Kidney (tissue), 14 donors: ENCODE measurements around the gene TIGD7. TPM values are rescaled to one million over a fixed set of nuclear protein-coding genes. Genes with fewer than 3 reads are reported as not detected.

Source experiments
- DNase-seq, 5 donors: peaks; one replicate each; pipeline ENCODE4 v3.0.0-alpha.2; 2013 to 2020
- FAIRE-seq: peaks from 2 replicates; lab custom pipeline; 2012; peaks lifted over from hg19 to GRCh38; lab: Jason Lieb, UNC
- H3K27ac ChIP-seq, 2 donors: one replicate each; pipeline ENCODE4 v1.7.0; 2013; ENCODE audit warnings: low read depth in 2 of 2, low read length in 2 of 2, inconsistent platforms in 1 of 2
- H3K27me3 ChIP-seq: one replicate; pipeline ENCODE4 v1.7.1; 2013; ENCODE audit warnings: low read length, inconsistent platforms; ENCODE audit not compliant: control insufficient read depth, insufficient read depth
- H3K36me3 ChIP-seq, 3 donors: one replicate each; pipeline versions ENCODE4 v1.7.0 to v1.7.1; 2013; ENCODE audit warnings: low read length in 3 of 3, control low read depth in 1 of 3, inconsistent platforms in 1 of 3; ENCODE audit not compliant: insufficient read depth in 3 of 3, control insufficient read depth in 2 of 3
- H3K4me1 ChIP-seq, 3 donors: one replicate each; pipeline versions ENCODE4 v1.7.0 to v1.7.1; 2013; ENCODE audit warnings: low read length in 3 of 3, inconsistent platforms in 1 of 3, low read depth in 1 of 3; ENCODE audit not compliant: control insufficient read depth in 2 of 3, insufficient read depth in 2 of 3
- H3K4me3 ChIP-seq, 3 donors: one replicate each; pipeline versions ENCODE4 v1.7.0 to v1.8.1; 2013; ENCODE audit warnings: low read length in 3 of 3, control low read depth in 1 of 3, inconsistent platforms in 1 of 3
- H3K9ac ChIP-seq, 3 donors: one replicate each; pipeline versions ENCODE4 v1.7.0 to v1.7.1; 2013; ENCODE audit warnings: low read length in 3 of 3, control low read depth in 1 of 3, inconsistent platforms in 1 of 3
- H3K9me3 ChIP-seq, 3 donors: one replicate each; pipeline versions ENCODE4 v1.7.0 to v1.7.1; 2013; ENCODE audit warnings: low read length in 3 of 3, control low read depth in 1 of 3, inconsistent platforms in 1 of 3; ENCODE audit not compliant: control insufficient read depth in 2 of 3, insufficient read depth in 1 of 3
- intact Hi-C: fragments of 100-400 bp; cut with DNase I; formaldehyde crosslinking; loops from one replicate; pipeline ENCODE4 v1.11.1; 2022
- polyA plus RNA-seq: library from polyadenylated mRNA; stranded (reverse); fragments of 350-450 nt; fragmentation: Illumina TruSeq; extraction: RNeasy Lipid Tissue Mini Kit (QIAGEN cat#74804); gene quantifications from one replicate; pipeline ENCODE4 v1.2.3, GENCODE V29; 2014; ENCODE audit warnings: low read depth, low replicate concordance; ENCODE audit not compliant: insufficient read depth
- total RNA-seq: library from RNA; stranded (reverse); fragmentation: NEBNext Ultra II Directional; extraction: Animal tissue kit (Norgen Biotek cat#: 25700); gene quantifications from one replicate; pipeline ENCODE4 v1.2.1, GENCODE V29; 2021
- TF ChIP-seq, protein P1 (sequence below): IDR thresholded peaks from 3 replicates; pipeline ENCODE4 v1.5.1; 2012; ENCODE audit warnings: mild to moderate bottlenecking, moderate library complexity, borderline replicate concordance; ENCODE audit not compliant: insufficient read depth; ENCODE audit errors: extremely low read depth
- donor health status: control.
- donor health status: control.
- donor health status: control.
- donor health status: control.
- donor health status: control.
- donor health status: DM: yes; HTN: yes; CAD: no.
- donor health status: Normal renal cell carcinoma (clear cell type).

The TIGD7 gene
- total and polyA plus RNA-seq, 2 donors from 2014 or later: 4.2 to 7.5 TPM

DNA sequence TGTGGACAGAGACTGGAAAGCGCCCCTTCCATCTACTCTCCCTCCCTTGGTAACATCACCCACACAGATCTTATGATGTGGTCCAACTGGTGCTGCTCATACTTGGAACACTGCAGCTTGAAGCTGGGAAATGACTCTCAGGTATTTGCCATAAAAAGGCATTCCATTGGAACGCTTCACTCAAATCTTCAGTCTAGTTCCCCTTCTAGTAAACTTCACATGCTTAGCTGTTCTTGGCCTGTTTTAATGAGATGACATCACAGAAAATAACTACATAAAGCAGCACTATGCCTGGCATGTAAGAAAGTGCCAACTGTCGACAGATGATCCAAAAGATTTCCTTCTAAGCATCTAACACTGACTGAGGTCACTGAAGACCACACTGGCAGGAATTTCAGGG lies 12.6 kb downstream of the TIGD7 start:
- no peaks in the 10 kb centered on the region for H3K27me3 ChIP-seq
- peaks cover 13 to 74% (median 30%) of the 10 kb centered on the region in 3 donors for H3K9me3 ChIP-seq
- no peaks in the 10 kb centered on the region for H3K4me1 ChIP-seq
- no peak overlapping the region for H3K9ac ChIP-seq
- intact Hi-C loops: no loop called here
- FAIRE-seq (no peak), DNase-seq (no peak)
- peaks cover 24 to 45% (median 34%) of the 10 kb centered on the region in 3 donors for H3K36me3 ChIP-seq
- TF ChIP-seq, protein P1, sequence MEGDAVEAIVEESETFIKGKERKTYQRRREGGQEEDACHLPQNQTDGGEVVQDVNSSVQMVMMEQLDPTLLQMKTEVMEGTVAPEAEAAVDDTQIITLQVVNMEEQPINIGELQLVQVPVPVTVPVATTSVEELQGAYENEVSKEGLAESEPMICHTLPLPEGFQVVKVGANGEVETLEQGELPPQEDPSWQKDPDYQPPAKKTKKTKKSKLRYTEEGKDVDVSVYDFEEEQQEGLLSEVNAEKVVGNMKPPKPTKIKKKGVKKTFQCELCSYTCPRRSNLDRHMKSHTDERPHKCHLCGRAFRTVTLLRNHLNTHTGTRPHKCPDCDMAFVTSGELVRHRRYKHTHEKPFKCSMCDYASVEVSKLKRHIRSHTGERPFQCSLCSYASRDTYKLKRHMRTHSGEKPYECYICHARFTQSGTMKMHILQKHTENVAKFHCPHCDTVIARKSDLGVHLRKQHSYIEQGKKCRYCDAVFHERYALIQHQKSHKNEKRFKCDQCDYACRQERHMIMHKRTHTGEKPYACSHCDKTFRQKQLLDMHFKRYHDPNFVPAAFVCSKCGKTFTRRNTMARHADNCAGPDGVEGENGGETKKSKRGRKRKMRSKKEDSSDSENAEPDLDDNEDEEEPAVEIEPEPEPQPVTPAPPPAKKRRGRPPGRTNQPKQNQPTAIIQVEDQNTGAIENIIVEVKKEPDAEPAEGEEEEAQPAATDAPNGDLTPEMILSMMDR: no peak
- no peak overlapping the region for H3K27ac ChIP-seq
- H3K4me3 ChIP-seq: peak overlapping the region in 2 of 3 donors; percentile 7 to 17

DNA sequence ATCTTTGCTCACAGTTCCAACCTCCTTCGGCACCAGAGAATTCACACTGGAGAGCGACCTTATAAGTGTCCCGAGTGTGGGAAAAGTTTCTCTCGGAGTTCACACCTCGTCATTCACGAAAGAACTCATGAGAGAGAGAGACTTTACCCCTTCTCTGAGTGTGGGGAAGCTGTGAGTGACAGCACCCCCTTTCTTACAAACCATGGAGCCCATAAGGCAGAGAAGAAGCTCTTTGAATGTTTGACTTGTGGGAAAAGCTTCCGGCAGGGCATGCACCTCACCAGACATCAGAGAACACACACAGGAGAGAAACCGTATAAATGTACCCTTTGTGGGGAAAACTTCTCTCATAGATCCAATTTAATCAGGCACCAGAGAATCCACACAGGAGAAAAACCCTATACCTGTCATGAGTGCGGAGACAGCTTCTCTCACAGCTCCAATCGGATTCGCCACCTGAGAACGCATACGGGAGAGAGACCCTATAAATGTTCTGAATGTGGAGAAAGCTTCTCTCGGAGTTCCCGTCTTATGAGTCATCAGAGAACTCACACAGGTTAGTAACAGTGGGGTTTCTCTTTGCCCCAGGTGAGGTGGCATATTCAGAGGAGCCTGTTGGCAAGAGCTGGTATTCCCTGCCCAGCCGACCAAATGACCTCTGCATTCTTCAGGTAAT lies 15.1 kb downstream of the TIGD7 start:
- Histone ChIP-seq H3K36me3 (peaks cover 24 to 52% (median 44%) of the 10 kb centered on the region in 3 donors), H3K9me3 (peaks cover 15 to 72% (median 30%) of the 10 kb centered on the region in 3 donors)
- FAIRE-seq: no peak

DNA sequence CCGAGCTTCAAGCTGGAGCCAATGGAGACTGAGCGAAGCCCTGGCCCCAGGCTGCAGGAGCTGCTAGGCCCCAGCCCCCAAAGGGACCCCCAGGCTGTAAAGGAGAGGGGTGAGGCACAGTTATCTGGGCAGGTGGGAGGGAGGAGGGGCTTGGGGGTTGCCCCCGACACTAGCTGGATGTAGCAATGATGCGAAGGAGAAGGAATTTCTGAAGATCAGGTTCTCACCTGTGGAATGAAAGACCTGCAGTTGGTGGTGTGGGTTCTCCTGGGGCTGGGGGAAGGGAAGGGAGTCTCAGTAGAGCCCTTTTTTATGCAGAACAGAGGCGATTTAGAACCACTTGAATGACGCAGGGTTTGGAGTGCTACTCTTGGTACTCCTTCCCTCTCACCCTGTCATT lies 20.1 kb downstream of the TIGD7 start:
- Histone ChIP-seq H3K9me3 (peaks cover 7 to 32% (median 8%) of the 10 kb centered on the region in 3 donors), H3K36me3 (peaks cover 10 to 27% (median 25%) of the 10 kb centered on the region in 3 donors), H3K9ac (no peak overlapping the region), H3K27me3 (no peaks in the 10 kb centered on the region), H3K27ac (no peak overlapping the region), H3K4me3 (peak overlapping the region in 2 of 3 donors; percentile 93 to 94), H3K4me1 (peaks cover 0 to 16% (median 12%) of the 10 kb centered on the region in 3 donors)
- no peak for FAIRE-seq
- no peak for DNase-seq
- intact Hi-C loops: no loop called here
- TF ChIP-seq, protein P1: no peak

More for the DNA sequence above, 15.1 kb downstream of the TIGD7 start:
- Histone ChIP-seq H3K27me3 (no peaks in the 10 kb centered on the region), H3K4me1 (peaks cover 0 to under 1% (median 0%) of the 10 kb centered on the region in 3 donors), H3K27ac (no peak overlapping the region), H3K4me3 (peak overlapping the region in 2 of 3 donors; percentile 12 to 13), H3K9ac (no peak overlapping the region)
- TF ChIP-seq, protein P1: no peak
- intact Hi-C loops: no loop called here
- no peak for DNase-seq
